Dendritic cell treated with granulocyte-macrophage colony-stimulating factor and Interleukin-4, amounts not matched to agents 40 ng/mL and 50 ng/mL, for 4 days (primary cell): ENCODE results near the gene SLC6A5.

Experiments
- H3K27ac Mint-ChIP-seq: one replicate; pipeline ENCODE4 v1.8.0; 2022; ENCODE audit warnings: mild to moderate bottlenecking, mixed read lengths
- H3K27me3 Mint-ChIP-seq: one replicate; pipeline ENCODE4 v1.8.0; 2022; ENCODE audit warnings: mild to moderate bottlenecking, mixed read lengths
- H3K36me3 Mint-ChIP-seq: one replicate; pipeline ENCODE4 v1.8.0; 2022; ENCODE audit warnings: low read depth, mixed read lengths
- H3K4me1 Mint-ChIP-seq: one replicate; pipeline ENCODE4 v1.8.0; 2022; ENCODE audit warnings: low read depth, mixed read lengths
- H3K4me3 Mint-ChIP-seq: one replicate; pipeline ENCODE4 v1.8.0; 2022; ENCODE audit warnings: mild to moderate bottlenecking, moderate library complexity, mixed read lengths
- H3K9me3 Mint-ChIP-seq: one replicate; pipeline ENCODE4 v1.8.0; 2022; ENCODE audit warnings: mixed read lengths
- intact Hi-C: fragments of 100-400 bp; cut with micrococcal nuclease; formaldehyde crosslinking; loops from one replicate; pipeline ENCODE4 v1.15.0; 2022

The SLC6A5 gene

DNA sequence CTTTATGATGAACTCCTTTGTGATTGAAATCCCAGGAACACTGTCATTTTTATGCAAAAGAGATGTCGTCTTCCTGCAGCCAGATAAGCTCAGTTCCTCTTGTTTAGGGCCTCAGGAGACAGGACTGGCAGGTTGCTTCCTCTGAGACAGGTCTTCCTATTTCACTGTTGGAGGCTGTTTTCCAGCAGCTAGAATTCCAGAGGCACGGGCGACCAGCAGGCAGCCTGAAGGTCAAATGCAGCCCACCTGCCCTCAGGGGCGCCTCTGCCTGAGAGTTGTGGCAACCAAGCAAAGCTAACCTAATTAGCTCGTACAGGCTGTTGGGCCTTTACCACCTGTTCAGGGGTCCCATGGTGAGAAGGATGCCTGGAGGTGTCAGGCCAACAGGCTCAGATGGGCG is 22.3 kb downstream of the SLC6A5 start:
- intact Hi-C loops: no loop called here
- no peak overlapping the region for H3K4me3 Mint-ChIP-seq
- H3K27me3 Mint-ChIP-seq: peaks cover 33% of the 10 kb centered on the region
- H3K9me3 Mint-ChIP-seq: no peaks in the 10 kb centered on the region
- H3K27ac Mint-ChIP-seq: no peak overlapping the region
- peaks cover 8% of the 10 kb centered on the region for H3K4me1 Mint-ChIP-seq
- no peaks in the 10 kb centered on the region for H3K36me3 Mint-ChIP-seq

DNA sequence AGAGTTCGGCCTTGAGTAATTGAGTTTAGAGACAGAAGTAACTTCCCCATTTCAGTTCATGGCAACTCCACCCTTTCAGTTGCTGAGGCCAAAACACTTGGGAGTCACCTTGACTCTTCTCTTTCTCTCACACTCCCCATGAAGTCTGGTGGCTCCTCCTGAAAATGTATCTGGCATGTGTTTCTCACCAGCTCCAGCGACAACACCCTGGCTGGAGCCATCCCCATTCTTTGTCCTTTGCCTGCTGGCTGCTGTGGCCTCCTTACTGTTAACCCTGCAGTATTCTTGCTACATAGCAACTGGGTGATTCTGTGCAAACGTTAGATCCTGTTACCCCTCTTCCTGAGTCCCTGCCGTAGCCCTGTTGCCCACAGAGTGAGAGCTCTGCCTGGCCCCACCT is 23.8 kb downstream of the SLC6A5 start:
- H3K27me3 Mint-ChIP-seq: peaks cover 21% of the 10 kb centered on the region
- no peaks in the 10 kb centered on the region for H3K9me3 Mint-ChIP-seq
- no peaks in the 10 kb centered on the region for H3K36me3 Mint-ChIP-seq
- peaks cover 8% of the 10 kb centered on the region for H3K4me1 Mint-ChIP-seq
- H3K27ac Mint-ChIP-seq: no peak overlapping the region
- H3K4me3 Mint-ChIP-seq: no peak overlapping the region
- intact Hi-C loops: no loop called here

DNA sequence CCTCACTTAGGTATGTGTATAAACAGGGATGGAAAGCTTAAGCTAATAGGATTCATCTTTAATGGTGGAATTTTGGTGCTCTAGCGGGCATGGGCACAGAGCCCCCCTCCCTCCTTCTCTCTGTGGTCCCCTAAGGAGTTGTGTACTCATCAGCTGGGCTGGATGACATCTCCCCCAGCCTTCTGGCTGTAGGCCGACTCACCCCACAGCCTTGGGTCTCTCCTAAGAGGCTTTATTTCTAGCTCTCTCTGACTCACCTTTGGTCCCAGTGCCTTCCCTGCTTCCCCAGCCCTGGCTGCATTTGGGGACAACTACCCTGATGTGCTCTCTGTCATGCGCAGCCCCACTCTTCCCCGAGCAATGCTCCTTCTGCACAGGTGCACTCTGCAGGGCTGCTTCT is 26.9 kb downstream of the SLC6A5 start:
- intact Hi-C loops: no loop called here
- H3K27ac Mint-ChIP-seq: no peak overlapping the region
- H3K36me3 Mint-ChIP-seq: no peaks in the 10 kb centered on the region
- H3K4me1 Mint-ChIP-seq: peaks cover 8% of the 10 kb centered on the region
- no peak overlapping the region for H3K4me3 Mint-ChIP-seq
- no peaks in the 10 kb centered on the region for H3K9me3 Mint-ChIP-seq
- H3K27me3 Mint-ChIP-seq: peaks cover 12% of the 10 kb centered on the region

DNA sequence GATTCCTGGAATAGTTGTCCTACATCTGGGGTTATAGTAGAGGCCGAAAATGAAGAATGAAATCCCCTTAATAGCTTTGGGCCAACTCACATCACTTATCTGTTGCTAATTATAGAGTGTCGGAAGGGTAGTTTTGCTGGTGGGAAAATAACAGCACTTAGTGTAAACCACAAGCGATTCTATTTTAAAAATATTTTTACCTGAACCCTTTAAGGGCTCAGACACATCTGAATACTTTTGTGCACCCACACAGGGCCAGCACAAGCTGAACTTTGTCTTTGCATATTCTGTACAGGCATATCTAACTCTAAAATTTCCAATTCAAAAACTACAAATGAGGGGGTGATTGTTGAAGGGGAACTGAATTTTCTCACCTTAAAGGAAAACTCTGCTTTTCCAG is 27.6 kb downstream of the SLC6A5 start:
- Mint-ChIP-seq H3K4me1 (peaks cover 8% of the 10 kb centered on the region), H3K27me3 (peaks cover 9% of the 10 kb centered on the region), H3K27ac (no peak overlapping the region)

DNA sequence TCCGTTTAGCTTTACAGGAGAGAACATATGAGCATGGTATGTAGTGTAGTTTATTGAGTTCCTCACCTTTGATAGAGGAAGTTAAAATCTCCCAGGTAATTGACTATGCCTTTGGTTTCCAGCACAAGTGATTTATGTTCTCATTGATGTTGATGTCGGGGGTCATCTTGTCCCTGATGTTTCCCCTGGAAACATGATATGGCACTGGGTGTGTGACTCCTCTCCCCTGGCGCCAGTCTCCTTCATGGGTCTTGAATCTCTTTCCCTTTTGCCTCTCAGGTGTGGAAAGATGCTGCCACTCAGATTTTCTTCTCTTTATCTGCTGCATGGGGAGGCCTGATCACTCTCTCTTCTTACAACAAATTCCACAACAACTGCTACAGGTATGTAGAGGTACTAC is 28.3 kb downstream of the SLC6A5 start:
- intact Hi-C loops: no loop called here
- Mint-ChIP-seq H3K4me3 (no peak overlapping the region), H3K27ac (no peak overlapping the region)

More for the DNA sequence above, 27.6 kb downstream of the SLC6A5 start:
- H3K9me3 Mint-ChIP-seq: no peaks in the 10 kb centered on the region
- H3K4me3 Mint-ChIP-seq: no peak overlapping the region
- intact Hi-C loops: no loop called here
- H3K36me3 Mint-ChIP-seq: no peaks in the 10 kb centered on the region

DNA sequence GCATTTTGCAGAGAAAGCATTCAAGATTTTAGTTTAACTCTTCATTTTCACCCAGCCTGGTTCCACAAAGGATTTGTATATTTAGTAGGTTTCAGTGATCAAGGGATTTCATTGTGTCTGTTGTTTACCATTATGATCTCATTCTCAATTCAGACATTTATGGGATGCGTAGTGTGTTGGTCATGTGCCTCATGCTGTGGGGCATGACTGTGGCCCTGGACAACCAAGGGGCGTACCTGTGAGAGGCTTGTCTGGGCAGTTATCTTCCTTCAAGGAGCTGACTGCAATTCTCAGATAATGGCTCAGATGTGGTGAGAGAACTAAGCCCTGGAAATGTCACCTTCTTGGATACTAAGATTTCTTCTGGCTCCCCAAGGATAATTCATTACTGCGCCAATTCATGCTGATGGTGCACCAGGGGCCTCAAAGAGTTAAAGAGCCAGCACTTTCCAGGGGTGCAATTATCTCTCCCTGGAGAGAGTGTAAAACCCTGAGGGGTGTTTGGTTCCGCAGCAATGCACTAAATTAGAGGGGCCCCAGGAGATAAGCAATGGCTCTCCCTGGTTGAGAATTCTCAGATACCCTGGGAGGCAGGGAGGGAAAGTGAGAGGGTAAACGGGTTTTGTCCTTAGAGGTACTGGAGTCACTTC is 32.2 kb downstream of the SLC6A5 start:
- H3K9me3 Mint-ChIP-seq: no peaks in the 10 kb centered on the region
- H3K36me3 Mint-ChIP-seq: no peaks in the 10 kb centered on the region
- H3K27me3 Mint-ChIP-seq: peaks cover 5% of the 10 kb centered on the region
- no peaks in the 10 kb centered on the region for H3K4me1 Mint-ChIP-seq
- intact Hi-C loops: no loop called here
- H3K27ac Mint-ChIP-seq: no peak overlapping the region
- no peak overlapping the region for H3K4me3 Mint-ChIP-seq

More for the DNA sequence above, 28.3 kb downstream of the SLC6A5 start:
- Mint-ChIP-seq H3K4me1 (peaks cover 8% of the 10 kb centered on the region), H3K9me3 (no peaks in the 10 kb centered on the region), H3K27me3 (peaks cover 9% of the 10 kb centered on the region), H3K36me3 (no peaks in the 10 kb centered on the region)

DNA sequence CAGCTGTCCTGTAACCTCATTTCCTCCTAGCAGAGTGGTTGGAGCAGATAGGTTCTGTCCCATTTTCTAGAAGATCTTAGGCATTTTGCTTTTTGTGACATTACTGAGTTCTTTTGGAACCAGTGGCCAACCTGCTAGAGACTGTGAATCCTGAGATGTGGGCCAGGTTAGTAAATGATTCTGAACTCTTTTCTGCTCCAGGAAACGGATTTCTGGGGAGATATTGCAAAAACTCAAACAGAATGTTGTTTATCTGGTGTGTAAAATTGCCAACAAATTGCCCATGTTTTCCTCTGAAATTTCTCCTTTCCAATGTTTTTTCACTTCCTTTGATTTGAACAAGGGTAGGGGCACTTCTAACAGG is 32.7 kb downstream of the SLC6A5 start:
- no peak overlapping the region for H3K27ac Mint-ChIP-seq
- intact Hi-C loops: no loop called here
- H3K4me1 Mint-ChIP-seq: no peaks in the 10 kb centered on the region
- peaks cover 3% of the 10 kb centered on the region for H3K27me3 Mint-ChIP-seq
- no peaks in the 10 kb centered on the region for H3K36me3 Mint-ChIP-seq
- H3K4me3 Mint-ChIP-seq: no peak overlapping the region
- no peaks in the 10 kb centered on the region for H3K9me3 Mint-ChIP-seq

DNA sequence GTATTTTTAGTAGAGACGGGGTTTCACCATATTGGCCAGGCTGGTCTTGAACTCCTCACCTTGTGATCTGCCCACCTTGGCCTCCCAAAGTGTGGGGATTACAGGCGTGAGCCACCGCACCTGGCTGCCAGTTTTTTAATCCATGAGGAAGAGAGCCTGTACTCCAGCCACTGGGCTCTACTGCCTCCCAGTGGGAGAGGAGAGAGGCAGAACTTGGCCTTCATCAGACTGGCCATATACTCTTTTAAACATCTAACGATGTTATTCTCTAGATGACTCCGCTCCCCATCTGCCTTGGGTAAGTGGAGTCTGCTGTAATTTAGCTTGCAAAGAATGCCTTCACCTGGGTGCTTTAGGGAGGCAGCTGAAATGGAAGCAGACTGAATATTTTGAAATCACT is 34.6 kb downstream of the SLC6A5 start:
- intact Hi-C loops: no loop called here
- Mint-ChIP-seq H3K9me3 (no peaks in the 10 kb centered on the region), H3K27ac (no peak overlapping the region), H3K36me3 (no peaks in the 10 kb centered on the region), H3K4me3 (no peak overlapping the region), H3K27me3 (peaks cover 3% of the 10 kb centered on the region), H3K4me1 (no peaks in the 10 kb centered on the region)

DNA sequence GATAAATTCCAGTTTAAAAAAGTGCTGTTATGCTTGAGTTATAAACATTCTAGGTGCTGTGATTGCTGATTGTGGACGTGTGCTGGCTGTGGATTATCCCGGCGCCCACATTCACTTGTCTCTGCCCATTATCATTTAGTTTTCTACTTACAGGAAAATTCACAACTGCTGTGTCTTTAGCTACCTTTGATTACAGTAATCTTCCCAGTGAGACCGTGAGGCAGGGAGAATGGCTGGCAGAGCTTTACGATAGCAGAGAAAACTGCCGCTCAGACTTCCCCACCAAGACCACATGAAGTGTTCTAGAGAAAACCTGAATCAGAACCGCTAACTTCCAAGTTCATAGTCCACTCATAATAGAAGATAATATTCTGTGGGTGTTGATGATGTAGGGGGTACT is 35.4 kb downstream of the SLC6A5 start:
- H3K27ac Mint-ChIP-seq: no peak overlapping the region
- H3K27me3 Mint-ChIP-seq: peaks cover 3% of the 10 kb centered on the region
- no peaks in the 10 kb centered on the region for H3K4me1 Mint-ChIP-seq
- H3K4me3 Mint-ChIP-seq: no peak overlapping the region
- intact Hi-C loops: no loop called here
- no peaks in the 10 kb centered on the region for H3K9me3 Mint-ChIP-seq
- H3K36me3 Mint-ChIP-seq: no peaks in the 10 kb centered on the region

DNA sequence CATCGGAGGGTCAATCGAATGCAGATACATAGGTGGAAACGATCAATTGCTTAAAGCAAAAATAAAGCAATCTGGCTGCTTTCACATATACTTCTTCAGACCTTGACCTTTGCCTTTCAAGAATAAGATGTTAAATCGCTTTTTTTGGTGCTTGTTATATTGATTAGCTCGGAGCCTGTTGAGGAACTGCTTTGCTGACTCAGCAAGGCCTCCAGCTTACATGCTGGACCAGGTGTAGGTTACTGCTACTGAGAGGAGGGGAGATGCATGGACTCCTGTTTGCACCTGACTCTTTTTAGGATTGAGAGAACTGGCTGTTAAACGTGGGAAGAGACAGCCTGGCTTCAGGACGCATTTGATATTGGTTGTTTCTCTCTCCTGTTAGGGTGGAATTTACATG is 38.7 kb downstream of the SLC6A5 start:
- peaks cover 9% of the 10 kb centered on the region for H3K27me3 Mint-ChIP-seq
- no peak overlapping the region for H3K27ac Mint-ChIP-seq
- no peaks in the 10 kb centered on the region for H3K9me3 Mint-ChIP-seq
- no peaks in the 10 kb centered on the region for H3K4me1 Mint-ChIP-seq
- intact Hi-C loops: no loop called here
- no peaks in the 10 kb centered on the region for H3K36me3 Mint-ChIP-seq
- H3K4me3 Mint-ChIP-seq: no peak overlapping the region

DNA sequence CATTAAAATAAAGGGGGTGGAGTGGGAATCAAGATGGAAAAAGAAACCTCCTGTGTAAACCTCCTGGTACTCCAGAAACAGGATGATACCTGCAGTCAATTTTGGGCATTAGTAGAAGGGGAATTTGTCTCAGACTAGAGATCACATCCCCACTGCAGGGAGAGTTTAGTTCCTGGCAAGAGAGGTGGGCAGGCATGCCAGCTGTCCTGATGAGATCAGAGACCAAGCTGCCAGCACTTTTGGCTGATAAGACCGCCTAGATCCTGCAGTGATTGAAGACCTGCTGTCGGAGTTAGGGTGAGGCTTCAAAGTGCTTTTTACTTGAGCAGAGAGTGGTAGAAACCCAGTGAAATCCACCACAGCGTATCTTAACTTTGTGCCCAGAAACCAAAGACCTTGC is 40.3 kb downstream of the SLC6A5 start:
- H3K4me3 Mint-ChIP-seq: no peak overlapping the region
- no peaks in the 10 kb centered on the region for H3K9me3 Mint-ChIP-seq
- no peaks in the 10 kb centered on the region for H3K4me1 Mint-ChIP-seq
- H3K27ac Mint-ChIP-seq: no peak overlapping the region
- peaks cover 8% of the 10 kb centered on the region for H3K27me3 Mint-ChIP-seq
- H3K36me3 Mint-ChIP-seq: no peaks in the 10 kb centered on the region
- intact Hi-C loops: no loop called here

DNA sequence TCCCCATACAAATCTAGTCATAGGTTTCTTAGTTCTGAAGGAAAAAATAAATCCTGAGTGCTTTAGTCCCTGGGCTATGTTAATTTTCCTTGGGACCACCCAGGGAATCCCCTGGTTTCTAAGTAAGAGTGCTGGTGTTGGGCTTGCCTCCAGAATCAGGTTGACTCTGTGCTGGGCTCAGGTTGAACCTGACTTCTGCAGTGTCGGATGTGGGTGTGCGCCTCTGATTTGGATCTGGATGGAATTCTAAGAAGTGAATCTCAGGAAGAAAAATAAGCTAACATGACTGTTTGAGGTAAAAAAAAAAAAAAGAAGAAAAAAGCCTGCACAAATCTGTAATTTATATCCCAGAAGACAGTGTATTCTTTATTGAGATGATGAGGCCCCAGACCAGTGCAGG is 41.0 kb downstream of the SLC6A5 start:
- intact Hi-C loops: no loop called here

DNA sequence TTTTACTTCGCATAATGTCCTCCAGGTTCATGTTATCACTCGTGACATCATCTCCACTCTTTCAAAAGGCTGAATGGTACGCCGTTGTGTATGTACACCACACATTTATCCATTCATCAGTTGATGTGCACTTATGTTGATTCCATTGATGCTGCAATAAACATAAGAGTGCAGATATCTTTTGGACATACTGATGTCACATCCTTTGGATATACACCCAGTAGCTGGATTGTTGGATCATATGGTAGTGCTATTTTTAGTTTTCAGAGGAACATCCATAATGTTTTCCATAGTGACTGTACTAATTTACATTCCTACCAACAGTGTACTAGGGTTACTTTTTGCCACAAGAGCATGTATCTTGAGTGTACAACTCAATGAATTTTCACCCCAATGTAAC is 45.0 kb downstream of the SLC6A5 start:
- intact Hi-C loops: no loop called here

More for the DNA sequence above, 41.0 kb downstream of the SLC6A5 start:
- Mint-ChIP-seq H3K27me3 (peaks cover 8% of the 10 kb centered on the region), H3K36me3 (no peaks in the 10 kb centered on the region), H3K27ac (no peak overlapping the region), H3K9me3 (no peaks in the 10 kb centered on the region), H3K4me3 (no peak overlapping the region), H3K4me1 (no peaks in the 10 kb centered on the region)

DNA sequence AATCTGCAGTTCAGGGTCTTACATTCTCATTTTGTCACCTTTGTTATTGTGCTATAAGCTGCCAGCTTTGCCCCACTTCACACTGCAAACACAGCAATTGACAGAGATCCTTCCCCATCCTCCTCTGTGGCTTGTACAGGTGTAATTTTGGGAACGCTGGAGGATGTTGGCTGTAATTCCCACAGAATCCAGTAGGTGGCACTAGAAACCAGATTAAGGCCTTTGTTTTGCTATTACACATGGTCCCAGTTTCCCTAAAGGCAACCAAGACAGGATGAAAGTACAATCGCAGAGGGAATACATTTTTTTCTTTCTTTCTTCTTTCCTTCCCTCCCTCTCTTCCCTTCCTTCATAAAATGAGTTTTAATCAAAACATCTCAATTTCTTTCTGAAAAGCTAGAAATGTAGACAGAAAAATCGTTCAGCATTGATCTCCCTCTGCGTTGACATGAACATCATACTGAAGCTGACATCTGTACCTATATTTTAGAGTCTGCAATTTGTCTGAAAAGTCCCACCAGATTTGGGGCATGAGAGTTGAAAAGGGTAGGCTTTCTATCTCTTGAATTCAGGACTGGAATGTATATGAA is 48.7 kb downstream of the SLC6A5 start:
- H3K27me3 Mint-ChIP-seq: no peaks in the 10 kb centered on the region
- intact Hi-C loops: loop anchor here (1.0 to 5.0 kb wide), 2 partner anchors 864 to 1654 kb away; no protein-coding TSS in a partner anchor
- no peaks in the 10 kb centered on the region for H3K9me3 Mint-ChIP-seq
- no peaks in the 10 kb centered on the region for H3K4me1 Mint-ChIP-seq
- H3K27ac Mint-ChIP-seq: no peak overlapping the region
- no peak overlapping the region for H3K4me3 Mint-ChIP-seq
- H3K36me3 Mint-ChIP-seq: no peaks in the 10 kb centered on the region

More for the DNA sequence above, 45.0 kb downstream of the SLC6A5 start:
- Mint-ChIP-seq H3K27me3 (peaks cover 6% of the 10 kb centered on the region), H3K4me3 (no peak overlapping the region), H3K36me3 (no peaks in the 10 kb centered on the region), H3K27ac (no peak overlapping the region), H3K4me1 (no peaks in the 10 kb centered on the region), H3K9me3 (no peaks in the 10 kb centered on the region)
